ENCODE measurements around the gene ZSWIM1.

- TF ChIP-seq CTCF (IDR thresholded peaks at IDR 0.05; ENCODE audit: extremely low read depth in 1 of 2, insufficient read depth in 1 of 2, low read depth in 1 of 2, low read length in 2 of 2) (no peak), POLR2A (IDR thresholded peaks at IDR 0.05; ENCODE audit: low read depth, low read length) (no peak), EZH2 (IDR thresholded peaks at IDR 0.05; ENCODE audit: borderline replicate concordance, low read depth, low read length, severe bottlenecking) (no peak), MAX (IDR thresholded peaks at IDR 0.05; ENCODE audit: insufficient read depth, insufficient read length) (no peak), POLR2AphosphoS5 (IDR thresholded peaks at IDR 0.05; ENCODE audit: insufficient read depth, low read depth, low read length) (no peak), JUN (IDR thresholded peaks at IDR 0.05; ENCODE audit: borderline replicate concordance, insufficient read depth, insufficient read length, low read depth) (no peak), FOS (IDR thresholded peaks at IDR 0.05; ENCODE audit: borderline replicate concordance, insufficient read depth, low read length) (no peak), MYC (IDR thresholded peaks at IDR 0.05; ENCODE audit: low read depth, low read length) (no peak), GATA2 (IDR thresholded peaks at IDR 0.05; ENCODE audit: insufficient read depth, insufficient read length, low read depth, low read length) (no peak)
Observed at GRCh38 chr20:45850238-45850637, 30.8 kb upstream of the ZSWIM1 start.

Data from endothelial cell of umbilical vein (primary cell).